Measurements from ENCODE around the gene PDE10A.

Gene PDE10A

DNA sequence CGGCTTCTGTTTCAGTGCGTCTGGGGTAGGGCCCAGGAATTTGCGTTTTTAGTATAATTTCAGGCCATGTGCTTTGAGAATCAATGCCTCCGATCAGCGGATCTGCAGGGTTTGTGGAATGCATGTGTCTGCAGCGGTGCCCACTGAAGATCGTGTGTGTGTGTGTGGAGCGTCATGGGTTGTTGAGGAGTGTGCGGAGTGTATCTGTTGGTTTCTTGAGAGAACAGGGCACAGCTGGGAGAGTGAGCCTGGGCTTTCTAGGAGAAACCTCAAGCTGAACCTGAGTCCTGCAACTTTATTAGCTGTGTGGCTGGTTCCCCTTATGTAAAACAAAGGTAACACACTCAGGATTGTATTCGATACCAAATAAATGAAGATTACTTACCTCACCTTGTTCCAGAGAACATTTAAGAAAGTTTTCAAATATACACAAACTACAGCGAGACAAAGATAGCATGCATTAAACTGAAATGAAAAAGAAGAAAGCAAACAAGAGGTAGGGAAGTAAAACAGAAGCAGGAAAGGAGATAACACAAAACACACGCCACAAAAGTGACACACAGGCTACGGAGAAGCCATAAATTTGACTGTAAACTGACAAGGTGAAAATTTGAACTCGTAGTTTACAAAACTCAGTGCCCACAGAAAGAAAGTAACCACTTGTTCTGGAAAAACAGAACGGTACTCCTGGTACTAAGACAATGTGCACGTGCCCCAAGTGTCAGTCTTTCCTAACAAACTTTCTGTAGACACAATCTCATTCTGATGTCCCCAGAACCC is 28.8 kb downstream of the PDE10A start:
- no peak for DNase-seq (ENCODE audit: low spot score)
- TF ChIP-seq, protein P1, sequence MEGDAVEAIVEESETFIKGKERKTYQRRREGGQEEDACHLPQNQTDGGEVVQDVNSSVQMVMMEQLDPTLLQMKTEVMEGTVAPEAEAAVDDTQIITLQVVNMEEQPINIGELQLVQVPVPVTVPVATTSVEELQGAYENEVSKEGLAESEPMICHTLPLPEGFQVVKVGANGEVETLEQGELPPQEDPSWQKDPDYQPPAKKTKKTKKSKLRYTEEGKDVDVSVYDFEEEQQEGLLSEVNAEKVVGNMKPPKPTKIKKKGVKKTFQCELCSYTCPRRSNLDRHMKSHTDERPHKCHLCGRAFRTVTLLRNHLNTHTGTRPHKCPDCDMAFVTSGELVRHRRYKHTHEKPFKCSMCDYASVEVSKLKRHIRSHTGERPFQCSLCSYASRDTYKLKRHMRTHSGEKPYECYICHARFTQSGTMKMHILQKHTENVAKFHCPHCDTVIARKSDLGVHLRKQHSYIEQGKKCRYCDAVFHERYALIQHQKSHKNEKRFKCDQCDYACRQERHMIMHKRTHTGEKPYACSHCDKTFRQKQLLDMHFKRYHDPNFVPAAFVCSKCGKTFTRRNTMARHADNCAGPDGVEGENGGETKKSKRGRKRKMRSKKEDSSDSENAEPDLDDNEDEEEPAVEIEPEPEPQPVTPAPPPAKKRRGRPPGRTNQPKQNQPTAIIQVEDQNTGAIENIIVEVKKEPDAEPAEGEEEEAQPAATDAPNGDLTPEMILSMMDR (conservative IDR thresholded peaks at IDR 0.05; ENCODE audit: low read depth): no peak
- ChIA-PET POLR2A (ENCODE audit: low non-redundant PET) (no interaction called here), CTCF (no interaction called here)
- H3K27ac ChIP-seq: no peak overlapping the region

GRCh38 chr6:165632194-165632593 is 30.8 kb downstream of the PDE10A start:
- no peak overlapping the region for H3K27ac ChIP-seq
- CTCF ChIA-PET: no interaction called here
- DNase-seq (ENCODE audit: low spot score): no peak
- POLR2A ChIA-PET (ENCODE audit: low non-redundant PET): no interaction called here
- TF ChIP-seq, protein P1 (conservative IDR thresholded peaks at IDR 0.05; ENCODE audit: low read depth): no peak

GRCh38 chr6:165630544-165630953 is 32.5 kb downstream of the PDE10A start:
- ChIA-PET POLR2A (ENCODE audit: low non-redundant PET) (no interaction called here), CTCF (no interaction called here)
- DNase-seq (ENCODE audit: low spot score): no peak
- TF ChIP-seq, protein P1 (conservative IDR thresholded peaks at IDR 0.05; ENCODE audit: low read depth): no peak
- no peak overlapping the region for H3K27ac ChIP-seq

- CTCF ChIA-PET: interaction anchor here (0.7 kb wide), 1 partner anchor 202 kb away, joined by 3 read pairs; no protein-coding TSS in a partner anchor
These were observed 34.1 kb downstream of the PDE10A start for GRCh38 chr6:165628955-165629354.

GRCh38 chr6:165627366-165627765 is 35.7 kb downstream of the PDE10A start:
- CTCF ChIA-PET: no interaction called here
- no peak for DNase-seq (ENCODE audit: low spot score)
- POLR2A ChIA-PET (ENCODE audit: low non-redundant PET): no interaction called here
- TF ChIP-seq, protein P1 (conservative IDR thresholded peaks at IDR 0.05; ENCODE audit: low read depth): no peak
- H3K27ac ChIP-seq: no peak overlapping the region

More at GRCh38 chr6:165628955-165629354, 34.1 kb downstream of the PDE10A start:
- no peak overlapping the region for H3K27ac ChIP-seq
- TF ChIP-seq, protein P1 (conservative IDR thresholded peaks at IDR 0.05; ENCODE audit: low read depth): no peak
- DNase-seq (ENCODE audit: low spot score): no peak
- POLR2A ChIA-PET (ENCODE audit: low non-redundant PET): no interaction called here

DNA sequence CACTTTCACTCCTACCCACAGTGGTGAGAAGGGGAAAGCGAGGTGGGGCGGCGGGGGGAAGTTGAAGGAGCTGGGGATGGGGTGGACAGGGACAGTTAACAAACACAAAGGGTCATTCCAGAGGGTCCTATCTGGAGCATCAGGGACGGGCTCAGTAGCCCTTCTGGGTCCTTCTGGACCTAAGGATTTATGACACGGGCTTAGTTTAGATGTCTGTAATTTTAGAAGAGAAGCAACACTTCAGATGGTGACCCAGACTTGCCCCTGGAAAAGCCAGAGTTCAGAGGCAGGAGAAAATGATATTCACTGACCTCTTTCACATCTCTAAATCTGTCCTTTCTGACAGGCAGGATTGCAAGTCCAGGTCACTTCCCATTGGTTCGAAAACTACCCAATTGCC is 36.3 kb downstream of the PDE10A start:
- ChIA-PET CTCF (no interaction called here), POLR2A (ENCODE audit: low non-redundant PET) (no interaction called here)
- DNase-seq (ENCODE audit: low spot score): no peak
- H3K27ac ChIP-seq: no peak overlapping the region
- TF ChIP-seq, protein P1 (conservative IDR thresholded peaks at IDR 0.05; ENCODE audit: low read depth): no peak
